NT2/D1 (cell line): ENCODE results near the gene LIMK2.
"Not testable (repeated sequence)": the region's sequence is repeated elsewhere in the genome, so short reads cannot be mapped to it uniquely, and the experiment has no call there.

Source experiments
- DNase-seq: peaks from one replicate; pipeline ENCODE4 v3.0.0-alpha.2; 2011; ENCODE audit warnings: low read depth, low spot score
- H3K27me3 ChIP-seq: 2 replicates; pipeline ENCODE4 v1.6.0; 2011; ENCODE audit warnings: mild to moderate bottlenecking; ENCODE audit not compliant: insufficient read length, insufficient read depth
- H3K36me3 ChIP-seq: 2 replicates; pipeline ENCODE4 v1.6.1; 2011; ENCODE audit warnings: mild to moderate bottlenecking, low read length, mixed read lengths; ENCODE audit not compliant: insufficient read depth, insufficient read length
- H3K4me1 ChIP-seq: 2 replicates; pipeline ENCODE4 v1.5.1; 2011; ENCODE audit not compliant: insufficient read depth, insufficient read length
- H3K4me3 ChIP-seq: 2 replicates; pipeline ENCODE4 v1.5.1; 2011; ENCODE audit warnings: low read depth; ENCODE audit not compliant: insufficient read length
- H3K9ac ChIP-seq: 2 replicates; pipeline ENCODE4 v1.6.0; 2011; ENCODE audit warnings: low read depth; ENCODE audit not compliant: insufficient read length
- H3K9me3 ChIP-seq: 2 replicates; pipeline ENCODE4 v1.5.1; 2011; ENCODE audit warnings: mild to moderate bottlenecking, low read length; ENCODE audit not compliant: insufficient read depth
- SUZ12 ChIP-seq: IDR thresholded peaks from 2 replicates; pipeline ENCODE4 v1.6.1; 2011; ENCODE audit not compliant: insufficient read length, insufficient read depth; ENCODE audit errors: extremely low read depth
- YY1 ChIP-seq: IDR thresholded peaks from 2 replicates; pipeline ENCODE4 v1.6.1; 2011; ENCODE audit not compliant: insufficient read length, insufficient read depth
- ZNF274 ChIP-seq: IDR thresholded peaks from 2 replicates; pipeline ENCODE4 v1.6.1; 2011; ENCODE audit warnings: mild to moderate bottlenecking, low read depth, low read length

LIMK2 gene

DNA sequence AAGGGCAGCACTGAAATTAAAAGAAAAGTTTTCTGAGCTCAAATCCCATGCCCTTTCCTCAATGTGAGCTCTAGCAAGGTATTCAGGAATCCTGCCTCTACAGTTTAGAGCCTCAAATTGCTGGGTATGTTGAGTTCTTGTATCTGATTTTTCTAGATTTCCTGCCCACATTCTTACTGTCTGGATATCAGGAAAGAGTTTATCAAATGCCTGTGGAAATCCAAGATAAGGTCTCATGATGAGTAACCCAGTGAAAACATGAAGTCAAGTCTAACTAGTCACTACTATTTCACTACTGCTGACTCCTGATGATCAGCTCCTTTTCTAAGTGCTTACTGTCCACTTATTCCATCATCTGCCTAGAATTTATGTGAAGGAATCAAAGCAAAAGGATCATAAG lies 29.8 kb downstream of the LIMK2 start:
- no peak for DNase-seq
- Histone ChIP-seq H3K4me1 (peaks cover 6% of the 10 kb centered on the region), H3K27me3 (no peaks in the 10 kb centered on the region), H3K4me3 (no peak overlapping the region), H3K9ac (no peak overlapping the region), H3K36me3 (peaks cover 4% of the 10 kb centered on the region), H3K9me3 (no peaks in the 10 kb centered on the region)
- TF ChIP-seq ZNF274, result no peak
- no peak for TF ChIP-seq YY1
- no peak for TF ChIP-seq SUZ12

DNA sequence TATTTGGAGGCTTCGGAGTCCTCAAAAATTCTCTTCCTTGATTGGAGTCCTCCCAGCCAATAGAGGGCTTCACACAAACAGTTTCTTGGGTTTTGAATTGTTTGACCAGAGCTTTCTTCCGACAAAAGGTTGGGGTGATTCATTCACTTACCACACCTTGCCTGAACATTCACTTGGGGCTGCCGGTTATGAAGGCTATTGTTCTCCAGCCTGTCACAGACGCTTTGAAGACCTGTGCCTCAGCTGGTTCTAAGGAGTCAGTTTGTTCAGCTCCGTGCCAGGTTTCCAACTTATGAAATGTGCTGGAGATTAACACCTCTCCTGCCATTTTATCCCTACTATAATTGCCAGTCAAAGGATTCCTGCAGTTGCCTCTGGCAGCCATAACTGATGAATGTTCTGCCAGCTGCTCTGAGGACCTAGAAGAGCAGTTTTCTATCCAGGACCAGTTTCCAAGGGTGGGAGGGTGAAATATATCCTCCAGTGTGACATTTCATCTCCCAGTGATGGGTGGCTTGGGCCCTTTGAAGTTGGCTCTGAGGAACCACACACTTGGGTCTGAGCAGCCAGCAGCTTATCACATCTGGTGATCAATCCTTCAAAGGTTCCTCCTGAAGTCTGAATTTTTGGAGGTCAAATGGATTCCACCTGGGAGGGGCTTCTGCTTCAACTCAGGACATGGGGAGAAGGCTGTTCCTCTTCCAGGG lies 31.4 kb downstream of the LIMK2 start:
- H3K4me1 ChIP-seq, result peaks cover 8% of the 10 kb centered on the region
- peaks cover 4% of the 10 kb centered on the region for H3K36me3 ChIP-seq
- no peak for DNase-seq
- no peak overlapping the region for H3K9ac ChIP-seq
- TF ChIP-seq ZNF274, result no peak
- no peak for TF ChIP-seq SUZ12
- no peak for TF ChIP-seq YY1
- H3K27me3 ChIP-seq, result no peaks in the 10 kb centered on the region
- H3K9me3 ChIP-seq, result no peaks in the 10 kb centered on the region
- no peak overlapping the region for H3K4me3 ChIP-seq

DNA sequence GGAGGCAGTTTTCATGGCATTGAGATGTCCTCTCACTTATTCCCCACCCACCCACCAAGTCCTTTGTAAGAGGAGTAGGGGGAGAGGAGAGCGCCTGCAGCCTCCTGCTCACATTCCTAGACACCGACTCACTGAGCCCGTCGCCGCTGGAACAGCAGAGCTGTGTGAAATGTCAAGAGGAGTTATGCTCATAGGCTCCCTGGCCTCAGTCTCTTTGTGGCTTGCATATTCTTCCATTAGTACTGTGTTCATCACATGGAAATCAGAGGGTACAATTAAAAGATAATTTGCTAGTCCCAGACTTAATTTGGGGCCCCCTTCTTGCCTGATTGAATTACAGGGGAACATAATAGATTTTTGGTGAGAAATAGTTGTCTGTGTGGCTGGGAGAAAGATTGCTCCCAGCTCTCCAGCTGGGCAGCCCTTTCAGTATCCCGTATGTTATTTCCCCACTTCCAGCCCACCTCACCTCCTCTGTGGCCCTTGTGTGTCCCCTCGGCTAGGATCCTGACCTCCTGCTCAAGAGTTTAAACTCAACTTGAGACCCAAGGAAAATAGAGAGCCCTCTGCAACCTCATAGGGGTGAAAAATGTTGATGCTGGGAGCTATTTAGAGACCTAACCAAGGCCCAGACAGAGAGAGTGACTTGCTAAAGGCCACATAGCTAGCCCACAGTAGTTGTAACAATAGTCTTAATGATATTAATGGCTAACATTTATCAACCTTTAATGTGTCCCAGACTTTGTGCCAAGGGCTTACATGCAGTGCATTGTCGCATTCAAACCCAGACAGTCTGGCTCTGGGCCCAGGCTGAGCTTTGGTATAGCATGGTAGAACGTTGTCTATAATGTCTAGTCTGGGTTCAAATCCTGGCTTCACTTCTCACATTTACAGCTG lies 32.2 kb downstream of the LIMK2 start:
- no peaks in the 10 kb centered on the region for H3K36me3 ChIP-seq
- TF ChIP-seq ZNF274 (no peak), SUZ12 (no peak), YY1 (no peak)
- H3K9me3 ChIP-seq, result no peaks in the 10 kb centered on the region
- no peak overlapping the region for H3K4me3 ChIP-seq
- no peaks in the 10 kb centered on the region for H3K27me3 ChIP-seq
- no peak overlapping the region for H3K9ac ChIP-seq
- H3K4me1 ChIP-seq, result peaks cover 8% of the 10 kb centered on the region
- DNase-seq, result peak; percentile 58

DNA sequence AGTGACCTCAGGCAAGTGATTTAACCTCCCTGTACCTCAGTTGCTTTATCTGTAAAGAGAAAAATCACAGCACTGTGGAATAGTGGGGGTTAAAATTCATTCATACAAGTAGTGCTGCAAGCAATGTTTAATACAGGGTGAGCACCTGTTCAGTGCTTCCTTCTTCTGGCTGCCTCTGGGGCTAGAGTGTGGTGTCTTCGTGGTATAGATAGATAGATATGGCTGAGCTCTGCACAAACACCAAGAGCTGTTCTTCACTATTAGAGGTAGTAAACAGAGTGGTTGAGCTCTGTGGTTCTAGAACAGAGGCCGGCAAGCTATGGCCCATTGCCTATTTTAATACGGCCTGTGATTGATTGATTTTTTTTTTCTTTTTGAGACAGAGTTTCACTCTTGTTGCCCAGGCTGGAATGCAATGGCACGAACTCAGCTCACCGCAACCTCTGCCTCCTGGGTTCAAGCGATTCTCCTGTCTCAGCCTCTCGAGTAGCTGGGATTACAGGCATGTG lies 32.9 kb downstream of the LIMK2 start:
- Histone ChIP-seq H3K27me3 (no peaks in the 10 kb centered on the region), H3K4me3 (no peak overlapping the region), H3K9me3 (no peaks in the 10 kb centered on the region), H3K36me3 (no peaks in the 10 kb centered on the region), H3K9ac (no peak overlapping the region), H3K4me1 (peaks cover 8% of the 10 kb centered on the region)
- TF ChIP-seq YY1 (no peak), SUZ12 (no peak), ZNF274 (no peak)
- no peak for DNase-seq

DNA sequence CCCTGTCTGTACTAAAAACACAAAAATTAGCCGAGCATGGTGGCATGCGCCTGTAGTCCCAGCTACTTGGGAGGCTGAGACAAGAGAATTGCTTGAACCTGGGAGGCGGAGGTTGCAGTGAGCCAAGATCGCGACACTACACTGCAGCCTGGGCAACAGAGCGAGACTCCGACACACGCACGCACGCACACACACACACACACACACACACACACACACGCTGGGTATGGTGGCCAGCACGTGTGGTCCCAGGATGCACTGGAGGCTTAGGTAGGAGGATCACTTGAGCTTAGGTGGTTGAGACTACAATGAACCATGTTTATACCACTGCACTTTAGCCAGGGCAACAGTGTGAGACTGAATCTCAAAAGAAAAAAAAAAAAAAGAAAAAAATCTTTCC lies 33.9 kb downstream of the LIMK2 start:
- not testable (repeated sequence) for H3K9me3 ChIP-seq, DNase-seq, H3K27me3 ChIP-seq, H3K36me3 ChIP-seq, H3K4me3 ChIP-seq, H3K9ac ChIP-seq
- H3K4me1 ChIP-seq, result peaks cover 12% of the 10 kb centered on the region

DNA sequence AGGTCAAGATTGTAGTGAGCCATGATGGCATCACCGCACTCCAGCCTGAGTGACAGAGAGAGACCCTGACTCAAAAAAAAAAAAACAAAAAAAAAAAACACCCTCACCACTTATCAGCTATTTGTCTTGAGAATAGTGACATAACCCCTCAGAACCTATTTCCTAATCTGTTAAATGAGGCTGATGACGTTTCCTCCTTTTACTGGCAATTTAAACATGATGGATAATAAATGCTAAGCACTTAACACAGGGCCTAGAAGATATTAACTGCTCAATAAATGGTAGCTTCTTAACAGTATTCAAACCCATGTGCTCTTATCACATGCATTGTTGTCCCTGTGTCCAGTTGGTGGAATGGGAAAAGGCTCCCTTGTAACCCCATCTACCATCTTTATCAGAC lies 34.6 kb downstream of the LIMK2 start:
- H3K36me3 ChIP-seq, result peaks cover 3% of the 10 kb centered on the region
- no peak for DNase-seq
- peaks cover 12% of the 10 kb centered on the region for H3K4me1 ChIP-seq
- no peak overlapping the region for H3K9ac ChIP-seq
- TF ChIP-seq SUZ12 (no peak), YY1 (no peak), ZNF274 (no peak)
- H3K27me3 ChIP-seq, result no peaks in the 10 kb centered on the region
- H3K9me3 ChIP-seq, result no peaks in the 10 kb centered on the region
- no peak overlapping the region for H3K4me3 ChIP-seq

DNA sequence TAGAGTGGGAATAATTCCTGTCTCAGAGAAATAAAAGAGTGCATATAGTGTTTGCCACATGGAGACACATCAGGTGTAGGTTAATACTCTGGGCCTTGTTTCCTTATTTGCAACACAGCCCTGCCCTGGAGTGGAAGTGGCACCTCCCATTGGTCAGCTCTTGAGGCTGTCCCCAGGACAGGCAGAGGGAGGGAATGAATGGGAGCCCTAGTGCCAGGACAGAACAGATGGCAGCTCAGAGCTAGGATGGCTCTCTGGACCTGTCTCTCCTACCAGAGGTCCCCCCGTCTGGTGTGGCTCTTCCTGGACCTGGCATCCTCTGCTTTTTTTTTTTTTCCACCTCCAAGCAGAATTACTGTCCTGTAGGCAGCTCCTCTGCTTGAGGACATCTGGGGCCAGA lies 35.6 kb downstream of the LIMK2 start:
- no peaks in the 10 kb centered on the region for H3K27me3 ChIP-seq
- DNase-seq, result no peak
- H3K4me3 ChIP-seq, result peak overlapping the region; percentile 6
- H3K9ac ChIP-seq, result peak overlapping the region; percentile 50
- H3K4me1 ChIP-seq, result peaks cover 12% of the 10 kb centered on the region
- H3K9me3 ChIP-seq, result no peaks in the 10 kb centered on the region
- H3K36me3 ChIP-seq, result peaks cover 9% of the 10 kb centered on the region
- TF ChIP-seq YY1 (no peak), ZNF274 (no peak), SUZ12 (no peak)
